Measurements from ENCODE around the gene PEX11A.

The PEX11A gene

DNA sequence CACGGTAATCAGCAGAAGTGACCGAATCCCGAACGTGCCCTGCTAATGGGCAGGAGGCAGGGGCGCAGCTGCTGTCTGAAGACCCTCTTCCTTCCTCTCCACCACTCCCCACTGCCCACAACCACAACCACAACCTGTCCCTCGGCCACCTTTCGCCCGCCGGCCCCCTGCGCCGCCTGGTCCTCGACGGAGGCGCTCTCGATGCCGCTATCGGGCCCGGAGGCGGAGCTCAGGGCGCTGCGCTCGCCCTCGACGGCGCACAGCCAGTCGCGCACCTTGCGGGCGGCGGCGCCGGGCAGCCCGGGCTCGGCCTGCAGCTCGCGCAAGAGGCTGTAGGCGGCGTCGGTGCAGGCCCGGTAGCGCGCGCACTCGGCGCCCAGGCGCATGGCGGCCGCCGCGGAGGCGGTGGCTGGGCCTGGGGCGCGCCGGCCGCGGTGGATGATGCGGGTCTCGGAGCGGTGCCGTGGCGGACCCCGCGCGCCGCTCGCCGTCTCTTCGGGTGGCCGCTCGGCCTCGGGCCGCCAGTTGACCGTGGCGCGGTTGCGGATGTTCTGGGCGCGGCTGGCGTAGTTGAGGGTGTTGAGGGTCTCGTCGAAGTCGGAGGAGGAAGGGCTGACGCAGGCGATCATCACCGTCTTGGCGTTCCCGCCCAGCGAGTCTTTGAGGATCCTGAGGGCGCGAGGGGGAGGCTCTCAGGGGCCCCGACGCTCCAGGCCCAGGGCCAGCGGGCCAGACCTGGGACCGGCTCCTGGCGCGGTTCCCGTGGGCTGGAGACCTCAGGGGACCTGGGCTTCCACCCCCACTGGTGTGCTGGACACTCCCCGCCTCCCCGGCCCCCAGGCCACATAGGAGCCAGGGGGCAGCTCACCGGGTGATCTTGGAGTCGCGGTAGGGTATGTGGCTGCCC, 42.2 kb downstream of the PEX11A start:
- no peak overlapping the region for H3K9ac ChIP-seq (ENCODE audit: low read length)
- H3K79me2 ChIP-seq (ENCODE audit: control insufficient read depth, insufficient read depth, low read length): peaks cover 7% of the 10 kb centered on the region
- no CpG with 5 or more reads among the region's 102 CpGs for WGBS (ENCODE audit: extremely low coverage, insufficient coverage, low lambda C conversion rate)
- H3K79me1 ChIP-seq (ENCODE audit: low read length): peaks cover 15% of the 10 kb centered on the region
- H4K5ac ChIP-seq (ENCODE audit: low read length): no peak overlapping the region
- no peak overlapping the region for H3K18ac ChIP-seq (ENCODE audit: low read length)
- no peak overlapping the region for H4K8ac ChIP-seq (ENCODE audit: low read depth, low read length)
- H3K23ac ChIP-seq (ENCODE audit: low read length): no peak overlapping the region
- H3K27me3 ChIP-seq (ENCODE audit: insufficient read depth, low read length, poor library complexity): no peaks in the 10 kb centered on the region
- H3K27ac ChIP-seq (ENCODE audit: low read depth, low read length): no peak overlapping the region
- H3K36me3 ChIP-seq (ENCODE audit: control insufficient read depth, insufficient read depth, low read length): peaks cover 3% of the 10 kb centered on the region
- no peak overlapping the region for H2AK5ac ChIP-seq (ENCODE audit: low read length)
- H3K56ac ChIP-seq (ENCODE audit: low read length): no peak overlapping the region
- no peak overlapping the region for H3K4me3 ChIP-seq (ENCODE audit: low read length)
- no peak overlapping the region for H2BK120ac ChIP-seq (ENCODE audit: low read depth, low read length)
- H2BK5ac ChIP-seq (ENCODE audit: low read length): no peak overlapping the region
- no peaks in the 10 kb centered on the region for H3K4me1 ChIP-seq (ENCODE audit: control insufficient read depth, low read depth, low read length)
- H3K4me2 ChIP-seq (ENCODE audit: low read length): no peak overlapping the region
- DNase-seq: no peak
- no peak overlapping the region for H3K4ac ChIP-seq (ENCODE audit: low read depth, low read length)
- H2BK15ac ChIP-seq (replicated peaks; ENCODE audit: low read depth): no peak overlapping the region

DNA sequence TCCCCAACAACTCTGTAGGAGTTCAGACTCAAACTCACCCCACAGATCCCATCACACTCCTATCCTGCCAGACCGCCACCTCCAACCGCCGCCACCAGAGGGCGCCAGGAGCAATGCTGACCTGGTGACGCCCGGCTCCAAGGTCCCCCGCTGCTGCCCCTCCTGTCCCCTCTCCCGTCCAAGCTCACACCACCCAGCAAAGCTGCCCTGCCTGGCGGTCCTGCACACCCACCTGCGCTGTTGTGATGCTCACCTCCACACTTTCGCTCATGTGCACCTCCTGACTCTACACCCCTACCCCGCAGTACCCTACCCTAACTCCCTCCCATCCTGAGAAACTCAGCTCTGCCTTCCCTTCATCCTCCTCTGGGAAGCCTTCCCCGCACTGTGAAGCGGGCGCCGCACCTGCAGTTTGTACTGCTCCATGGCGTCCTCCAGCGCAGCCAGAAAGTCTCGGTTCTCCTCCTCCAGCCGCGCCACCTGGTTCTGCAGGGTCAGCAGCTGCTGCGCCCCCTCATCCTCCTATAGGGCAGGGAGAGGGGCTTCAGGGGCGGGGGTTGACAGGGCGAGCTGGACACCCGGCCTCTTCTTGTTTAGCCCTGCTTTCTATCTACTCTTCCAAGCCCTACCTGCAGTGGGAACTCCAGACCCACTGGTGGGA, 43.2 kb downstream of the PEX11A start:
- no peak overlapping the region for H3K23ac ChIP-seq (ENCODE audit: low read length)

DNA sequence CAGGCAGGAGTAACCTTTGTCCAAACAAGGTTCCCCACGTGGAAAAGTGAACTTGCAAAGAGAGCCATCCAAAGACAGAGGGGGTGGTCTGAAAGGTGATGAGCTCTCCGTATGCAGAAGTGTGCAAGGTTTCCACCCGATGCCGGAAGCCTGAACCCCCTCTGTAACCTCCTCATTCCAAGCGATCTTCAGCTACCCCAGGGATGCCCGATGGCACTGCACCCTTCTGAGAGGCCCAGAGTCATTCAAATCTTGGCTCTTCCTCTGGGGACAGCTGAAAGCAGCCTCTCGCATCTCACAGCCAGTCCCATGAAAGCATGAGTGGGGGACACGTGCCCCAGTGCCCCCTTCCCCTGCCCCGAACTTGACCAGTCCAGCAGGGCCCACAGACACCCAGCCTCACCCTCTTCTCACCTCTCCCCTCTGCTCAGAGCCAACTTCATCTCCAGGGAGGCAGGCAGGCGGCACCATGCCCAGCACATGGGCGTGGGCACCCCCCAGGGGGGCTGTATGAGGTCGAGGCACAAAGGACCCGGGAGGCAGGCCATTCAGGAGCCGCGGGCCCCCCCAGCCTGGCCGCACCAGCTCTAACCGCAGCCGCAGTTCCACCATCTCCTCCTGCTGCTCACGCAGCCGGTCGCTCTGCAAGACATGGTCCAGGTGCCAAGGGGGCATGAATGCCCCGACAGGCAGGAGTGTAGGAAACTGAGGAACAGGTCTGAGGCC, 44.0 kb downstream of the PEX11A start:
- Histone ChIP-seq H3K4me2 (ENCODE audit: low read length) (no peak overlapping the region), H3K79me1 (ENCODE audit: low read length) (peaks cover 2% of the 10 kb centered on the region), H3K4ac (ENCODE audit: low read depth, low read length) (no peak overlapping the region), H3K23ac (ENCODE audit: low read length) (no peak overlapping the region), H4K5ac (ENCODE audit: low read length) (no peak overlapping the region), H3K36me3 (ENCODE audit: control insufficient read depth, insufficient read depth, low read length) (peaks cover 3% of the 10 kb centered on the region), H3K18ac (ENCODE audit: low read length) (no peak overlapping the region), H3K79me2 (ENCODE audit: control insufficient read depth, insufficient read depth, low read length) (no peaks in the 10 kb centered on the region), H2AK5ac (ENCODE audit: low read length) (no peak overlapping the region), H2BK15ac (replicated peaks; ENCODE audit: low read depth) (no peak overlapping the region), H3K4me3 (ENCODE audit: low read length) (no peak overlapping the region), H2BK5ac (ENCODE audit: low read length) (no peak overlapping the region), H3K56ac (ENCODE audit: low read length) (no peak overlapping the region), H4K8ac (ENCODE audit: low read depth, low read length) (no peak overlapping the region), H3K4me1 (ENCODE audit: control insufficient read depth, low read depth, low read length) (no peaks in the 10 kb centered on the region), H3K27ac (ENCODE audit: low read depth, low read length) (no peak overlapping the region), H3K9ac (ENCODE audit: low read length) (no peak overlapping the region), H2BK120ac (ENCODE audit: low read depth, low read length) (no peak overlapping the region), H3K27me3 (ENCODE audit: insufficient read depth, low read length, poor library complexity) (no peaks in the 10 kb centered on the region)
- no peak for DNase-seq
- no CpG with 5 or more reads among the region's 22 CpGs for WGBS (ENCODE audit: extremely low coverage, insufficient coverage, low lambda C conversion rate)

More for the DNA sequence above, 43.2 kb downstream of the PEX11A start:
- Histone ChIP-seq H3K18ac (ENCODE audit: low read length) (no peak overlapping the region), H3K4me2 (ENCODE audit: low read length) (no peak overlapping the region), H3K36me3 (ENCODE audit: control insufficient read depth, insufficient read depth, low read length) (peaks cover 3% of the 10 kb centered on the region), H3K9ac (ENCODE audit: low read length) (no peak overlapping the region), H3K4me3 (ENCODE audit: low read length) (no peak overlapping the region), H2BK5ac (ENCODE audit: low read length) (no peak overlapping the region), H3K4me1 (ENCODE audit: control insufficient read depth, low read depth, low read length) (no peaks in the 10 kb centered on the region), H3K56ac (ENCODE audit: low read length) (no peak overlapping the region), H3K27ac (ENCODE audit: low read depth, low read length) (no peak overlapping the region), H3K4ac (ENCODE audit: low read depth, low read length) (no peak overlapping the region), H3K79me1 (ENCODE audit: low read length) (peaks cover 6% of the 10 kb centered on the region), H4K8ac (ENCODE audit: low read depth, low read length) (no peak overlapping the region), H3K79me2 (ENCODE audit: control insufficient read depth, insufficient read depth, low read length) (no peaks in the 10 kb centered on the region), H2AK5ac (ENCODE audit: low read length) (no peak overlapping the region), H2BK15ac (replicated peaks; ENCODE audit: low read depth) (no peak overlapping the region), H2BK120ac (ENCODE audit: low read depth, low read length) (no peak overlapping the region), H4K5ac (ENCODE audit: low read length) (no peak overlapping the region), H3K27me3 (ENCODE audit: insufficient read depth, low read length, poor library complexity) (no peaks in the 10 kb centered on the region)
- no CpG with 5 or more reads among the region's 25 CpGs for WGBS (ENCODE audit: extremely low coverage, insufficient coverage, low lambda C conversion rate)
- DNase-seq: peak; percentile 75

DNA sequence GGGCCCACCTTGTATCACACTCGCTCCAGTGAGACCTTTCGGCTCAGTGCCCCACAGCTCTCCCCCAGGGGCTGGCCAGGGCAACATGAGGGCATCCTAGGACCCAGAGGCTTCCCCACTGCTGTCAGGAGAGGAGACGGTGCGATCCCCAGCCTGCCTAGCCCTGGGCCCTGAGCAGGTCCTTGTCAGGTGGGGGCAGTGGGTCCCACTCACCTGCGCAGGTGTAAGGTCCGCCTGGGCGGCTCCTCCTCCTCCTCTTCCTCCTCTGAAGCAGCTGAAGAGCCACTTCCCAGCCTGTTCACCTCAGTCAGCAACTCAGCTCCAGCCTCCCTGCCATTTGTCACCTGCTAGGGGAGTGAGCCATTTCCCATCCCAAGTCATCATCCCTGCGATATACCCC, 44.9 kb downstream of the PEX11A start:
- Histone ChIP-seq H3K23ac (ENCODE audit: low read length) (no peak overlapping the region), H3K4ac (ENCODE audit: low read depth, low read length) (no peak overlapping the region), H4K8ac (ENCODE audit: low read depth, low read length) (no peak overlapping the region), H3K4me3 (ENCODE audit: low read length) (no peak overlapping the region), H3K79me1 (ENCODE audit: low read length) (peaks cover 2% of the 10 kb centered on the region), H3K27me3 (ENCODE audit: insufficient read depth, low read length, poor library complexity) (no peaks in the 10 kb centered on the region), H3K4me2 (ENCODE audit: low read length) (no peak overlapping the region), H3K56ac (ENCODE audit: low read length) (no peak overlapping the region), H3K36me3 (ENCODE audit: control insufficient read depth, insufficient read depth, low read length) (peaks cover 8% of the 10 kb centered on the region), H3K4me1 (ENCODE audit: control insufficient read depth, low read depth, low read length) (no peaks in the 10 kb centered on the region), H2BK5ac (ENCODE audit: low read length) (no peak overlapping the region), H3K79me2 (ENCODE audit: control insufficient read depth, insufficient read depth, low read length) (no peaks in the 10 kb centered on the region), H2AK5ac (ENCODE audit: low read length) (no peak overlapping the region), H3K27ac (ENCODE audit: low read depth, low read length) (no peak overlapping the region), H3K18ac (ENCODE audit: low read length) (no peak overlapping the region), H2BK15ac (replicated peaks; ENCODE audit: low read depth) (no peak overlapping the region), H2BK120ac (ENCODE audit: low read depth, low read length) (no peak overlapping the region), H3K9ac (ENCODE audit: low read length) (no peak overlapping the region), H4K5ac (ENCODE audit: low read length) (no peak overlapping the region)
- WGBS (ENCODE audit: extremely low coverage, insufficient coverage, low lambda C conversion rate): no CpG with 5 or more reads among the region's 8 CpGs
- DNase-seq: no peak

DNA sequence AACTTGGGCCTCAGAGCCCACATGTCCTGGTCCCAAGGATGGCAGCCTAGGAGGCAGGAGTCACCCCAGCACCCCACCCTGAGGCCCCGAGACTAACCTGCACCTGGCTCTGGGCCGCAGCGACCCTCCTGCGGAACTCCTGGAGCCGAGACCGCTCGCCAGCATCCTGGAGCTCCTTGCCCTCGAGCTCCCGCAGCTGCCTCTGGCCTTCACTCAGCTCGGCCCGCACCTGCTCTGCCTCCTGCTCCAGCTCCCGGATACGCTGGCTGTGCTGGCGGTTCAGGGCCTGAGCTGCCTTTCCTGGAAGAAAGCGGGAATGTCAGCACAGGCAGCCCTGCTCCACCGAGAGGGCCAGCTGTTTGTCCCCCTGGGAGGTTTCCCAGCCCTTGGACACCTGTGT, 48.4 kb downstream of the PEX11A start:
- no CpG with 5 or more reads among the region's 16 CpGs for WGBS (ENCODE audit: extremely low coverage, insufficient coverage, low lambda C conversion rate)

More for the DNA sequence above, 48.4 kb downstream of the PEX11A start:
- no peak overlapping the region for H3K4me2 ChIP-seq (ENCODE audit: low read length)
- no peaks in the 10 kb centered on the region for H3K27me3 ChIP-seq (ENCODE audit: insufficient read depth, low read length, poor library complexity)
- no peaks in the 10 kb centered on the region for H3K79me2 ChIP-seq (ENCODE audit: control insufficient read depth, insufficient read depth, low read length)
- no peak overlapping the region for H2AK5ac ChIP-seq (ENCODE audit: low read length)
- H2BK120ac ChIP-seq (ENCODE audit: low read depth, low read length): no peak overlapping the region
- H3K18ac ChIP-seq (ENCODE audit: low read length): no peak overlapping the region
- no peak overlapping the region for H3K4ac ChIP-seq (ENCODE audit: low read depth, low read length)
- no peak overlapping the region for H4K8ac ChIP-seq (ENCODE audit: low read depth, low read length)
- no peak overlapping the region for H2BK15ac ChIP-seq (replicated peaks; ENCODE audit: low read depth)
- no peak overlapping the region for H3K23ac ChIP-seq (ENCODE audit: low read length)
- H2BK5ac ChIP-seq (ENCODE audit: low read length): no peak overlapping the region
- no peak for DNase-seq
- H3K4me3 ChIP-seq (ENCODE audit: low read length): no peak overlapping the region
- no peak overlapping the region for H3K27ac ChIP-seq (ENCODE audit: low read depth, low read length)
- H3K56ac ChIP-seq (ENCODE audit: low read length): no peak overlapping the region
- H3K36me3 ChIP-seq (ENCODE audit: control insufficient read depth, insufficient read depth, low read length): peaks cover 8% of the 10 kb centered on the region
- no peaks in the 10 kb centered on the region for H3K79me1 ChIP-seq (ENCODE audit: low read length)
- H3K4me1 ChIP-seq (ENCODE audit: control insufficient read depth, low read depth, low read length): no peaks in the 10 kb centered on the region
- H3K9ac ChIP-seq (ENCODE audit: low read length): no peak overlapping the region
- H4K5ac ChIP-seq (ENCODE audit: low read length): no peak overlapping the region

All from mesendoderm (in vitro differentiated cells).